ENCODE results near the gene ASCL4.

Gene ASCL4

DNA sequence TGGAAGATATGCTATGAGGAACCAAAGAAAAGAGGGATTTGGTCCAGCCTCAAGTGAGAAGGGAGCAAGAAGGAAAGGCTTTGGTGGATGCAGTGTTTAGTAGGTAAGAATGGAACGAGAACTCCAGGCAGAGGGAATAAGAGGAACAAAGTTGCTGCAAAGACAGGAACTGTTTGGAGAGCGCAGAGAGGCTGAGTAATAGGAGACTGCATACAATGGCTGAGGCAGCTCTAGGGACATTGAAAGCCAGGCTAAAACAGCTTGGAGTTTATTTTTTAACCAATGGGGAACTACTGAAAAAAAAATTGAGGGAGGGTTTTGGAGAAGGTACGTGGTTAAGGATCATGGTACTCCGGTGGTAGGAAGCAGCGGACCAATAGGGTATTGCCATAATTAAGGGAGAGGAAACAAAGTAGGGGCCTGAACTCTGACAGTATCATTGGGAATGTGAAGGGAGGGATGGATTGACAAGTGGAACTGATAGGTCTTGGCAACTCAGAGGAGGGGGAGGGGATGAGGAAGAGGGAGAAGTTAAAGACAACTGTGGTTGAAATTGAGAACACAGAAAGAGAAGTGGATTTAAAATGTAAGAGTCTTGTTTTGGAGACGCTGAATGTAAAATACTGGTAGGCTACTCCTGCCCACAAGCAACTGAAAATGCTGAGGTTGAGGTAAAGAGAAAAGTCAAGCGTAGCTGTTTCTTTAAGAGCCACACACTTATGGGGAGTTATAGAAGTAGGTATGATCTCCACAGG, 4.8 kb downstream of the ASCL4 start:
- DNase-seq, result no peak

DNA sequence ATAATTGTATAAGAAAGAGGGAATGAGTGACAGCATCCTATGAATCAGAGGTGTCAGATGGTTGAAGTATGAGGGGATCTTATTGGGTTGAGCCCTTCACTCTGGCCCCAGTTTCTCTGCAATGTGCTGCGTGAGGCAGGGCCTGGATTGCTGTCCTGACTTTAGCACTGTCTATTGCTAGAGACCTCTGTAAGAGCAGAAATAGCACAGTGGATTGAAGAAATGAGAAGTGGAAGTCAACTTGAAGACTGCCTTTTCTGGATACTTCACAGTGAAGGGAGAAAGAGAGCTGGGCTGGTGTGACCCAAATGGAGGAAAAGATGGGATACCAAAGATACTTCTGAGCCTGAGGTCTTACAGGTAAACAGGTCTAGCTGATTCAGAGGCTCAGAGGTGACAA, 5.8 kb downstream of the ASCL4 start:
- DNase-seq, result no peak

- DNase-seq, result no peak
Measured at GRCh38 chr12:107782067-107782466, 7.6 kb downstream of the ASCL4 start.

GRCh38 chr12:107783406-107784376, 9.2 kb downstream of the ASCL4 start:
- DNase-seq, result no peak

- DNase-seq, result no peak
Measured at GRCh38 chr12:107788281-107788680, 13.8 kb downstream of the ASCL4 start.

DNA sequence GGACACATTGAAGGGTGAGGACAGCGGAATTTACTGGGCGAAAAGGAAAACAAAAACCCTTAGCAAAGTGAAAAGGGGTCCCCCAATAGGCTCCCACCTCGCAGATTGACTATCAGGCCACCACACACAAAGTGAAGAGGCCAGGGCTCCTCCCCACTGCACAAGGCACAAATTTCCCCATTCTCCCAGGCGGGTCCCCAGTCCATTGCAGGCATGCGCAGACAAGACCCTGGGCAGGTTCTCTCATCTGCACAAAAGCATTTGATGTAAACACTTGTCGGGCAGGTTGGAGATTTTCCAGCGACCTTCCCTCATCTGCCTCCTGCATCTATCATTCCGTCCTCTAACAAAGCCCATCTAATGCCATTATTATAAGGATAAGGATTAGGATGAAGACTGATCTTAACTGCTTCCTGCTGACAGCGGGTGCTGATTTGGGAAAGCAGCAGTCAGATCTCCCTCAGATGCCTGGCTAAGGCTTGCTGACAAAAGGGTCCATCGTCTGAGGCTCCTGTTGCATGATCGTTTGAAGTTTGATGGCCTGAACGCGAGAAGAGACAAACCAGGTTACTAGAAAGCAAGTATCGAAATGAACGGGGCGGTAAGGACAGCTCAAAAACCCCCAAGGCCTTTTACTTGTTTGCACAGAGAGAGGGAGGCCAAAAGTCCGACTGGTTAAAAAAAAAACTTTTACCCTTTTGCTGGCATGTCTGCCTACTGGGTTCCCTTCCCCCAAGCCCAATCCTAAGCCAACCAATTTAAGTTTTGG, 14.4 kb downstream of the ASCL4 start:
- DNase-seq, result no peak

- no peak for DNase-seq
Measured at GRCh38 chr12:107791465-107792089, 17.1 kb downstream of the ASCL4 start.

DNA sequence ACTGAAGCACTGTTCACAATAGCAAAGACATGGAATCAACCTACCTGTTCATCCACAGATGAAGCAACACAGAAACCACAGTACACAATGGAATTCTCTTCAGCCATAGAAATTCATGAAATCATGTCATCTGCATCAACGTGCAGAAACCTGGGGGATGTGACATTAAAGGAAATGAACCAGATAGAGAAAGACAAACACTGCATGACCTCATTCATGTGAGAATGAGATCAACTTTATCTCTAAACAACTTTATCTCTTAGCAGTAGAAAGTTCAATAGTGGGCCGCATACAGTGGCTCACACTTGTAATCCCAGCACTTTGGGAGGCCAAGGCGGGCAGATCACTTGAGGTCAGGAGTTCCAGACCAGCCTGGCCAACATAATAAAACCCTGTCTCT, 19.9 kb downstream of the ASCL4 start:
- no peak for DNase-seq

DNA sequence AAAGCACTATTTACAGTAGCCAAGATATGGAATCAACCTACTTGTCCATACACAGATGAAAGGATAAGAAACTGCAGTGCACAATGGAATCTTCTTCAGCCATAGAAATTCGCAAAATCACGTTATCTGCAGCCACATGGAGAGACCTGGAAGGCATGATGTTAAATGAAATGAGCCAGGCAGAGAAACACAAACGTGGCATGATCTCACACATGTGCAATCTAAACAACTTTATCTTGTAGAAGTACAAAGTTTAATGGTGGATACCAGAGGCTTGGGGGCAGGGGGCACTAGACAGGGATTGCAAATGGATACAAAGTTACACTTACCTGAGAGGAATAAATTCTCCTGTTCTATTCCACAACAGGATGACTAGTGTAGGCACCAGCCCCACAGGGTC, 24.1 kb downstream of the ASCL4 start:
- DNase-seq, result no peak

- DNase-seq, result no peak
Measured at GRCh38 chr12:107801150-107801549, 26.6 kb downstream of the ASCL4 start.

- DNase-seq, result no peak
Measured at GRCh38 chr12:107803092-107803491, 28.6 kb downstream of the ASCL4 start.

- DNase-seq, result no peak
Measured at GRCh38 chr12:107805488-107806180, 31.1 kb downstream of the ASCL4 start.

- no peak for DNase-seq
Measured at GRCh38 chr12:107807471-107808150, 33.1 kb downstream of the ASCL4 start.

- no peak for DNase-seq
Measured at GRCh38 chr12:107817250-107817649, 42.7 kb downstream of the ASCL4 start.

DNA sequence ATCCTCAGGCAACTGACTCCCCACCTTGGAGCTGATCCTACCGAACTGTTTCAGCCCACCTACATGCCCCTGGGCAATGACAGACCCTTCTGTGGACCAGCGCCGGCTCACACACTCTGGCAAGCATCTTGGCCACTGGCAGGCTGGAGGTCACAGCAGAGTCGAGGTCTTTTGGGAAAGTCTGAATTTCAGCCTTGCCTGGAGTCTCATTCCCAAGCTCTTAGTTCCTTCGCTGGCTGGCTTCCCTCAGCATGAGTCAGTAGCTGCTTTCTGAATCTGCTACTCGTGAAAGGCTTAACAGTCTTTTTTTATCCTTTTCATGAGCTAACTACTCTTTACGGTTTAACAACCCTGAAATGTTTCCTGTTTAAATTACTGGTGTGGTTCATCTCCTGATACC, 44.5 kb downstream of the ASCL4 start:
- DNase-seq, result no peak

- DNase-seq, result no peak
Measured at GRCh38 chr12:107822356-107822755, 47.9 kb downstream of the ASCL4 start.
